Articular chondrocyte of knee joint (primary cell): ENCODE measurements around the gene ZPR1. TPM values are rescaled to one million over a fixed set of nuclear protein-coding genes. Genes with fewer than 3 reads are reported as not detected.

ENCODE experiments used
- total RNA-seq: library from RNA; depleted of rRNA; stranded (reverse); fragments of >200 nt; gene quantifications from 2 replicates; pipeline ENCODE4 v1.2.3, GENCODE V29; 2012

ZPR1 gene
- total RNA-seq: 33.1 and 34.7 TPM in 2 replicates

GRCh38 chr11:116787786-116788486 lies at the start of gene ZPR1:
Gene ZPR1 (minus strand): TSS chr11:116788023. CDS start chr11:116787990, 33 bp downstream.

GRCh38 chr11:116829525-116830183 lies 41.8 kb upstream of the ZPR1 start, which contains the start of gene APOC3:
Gene APOC3 (plus strand): TSS chr11:116829907. CDS start chr11:116830583, 676 bp downstream.

DNA sequence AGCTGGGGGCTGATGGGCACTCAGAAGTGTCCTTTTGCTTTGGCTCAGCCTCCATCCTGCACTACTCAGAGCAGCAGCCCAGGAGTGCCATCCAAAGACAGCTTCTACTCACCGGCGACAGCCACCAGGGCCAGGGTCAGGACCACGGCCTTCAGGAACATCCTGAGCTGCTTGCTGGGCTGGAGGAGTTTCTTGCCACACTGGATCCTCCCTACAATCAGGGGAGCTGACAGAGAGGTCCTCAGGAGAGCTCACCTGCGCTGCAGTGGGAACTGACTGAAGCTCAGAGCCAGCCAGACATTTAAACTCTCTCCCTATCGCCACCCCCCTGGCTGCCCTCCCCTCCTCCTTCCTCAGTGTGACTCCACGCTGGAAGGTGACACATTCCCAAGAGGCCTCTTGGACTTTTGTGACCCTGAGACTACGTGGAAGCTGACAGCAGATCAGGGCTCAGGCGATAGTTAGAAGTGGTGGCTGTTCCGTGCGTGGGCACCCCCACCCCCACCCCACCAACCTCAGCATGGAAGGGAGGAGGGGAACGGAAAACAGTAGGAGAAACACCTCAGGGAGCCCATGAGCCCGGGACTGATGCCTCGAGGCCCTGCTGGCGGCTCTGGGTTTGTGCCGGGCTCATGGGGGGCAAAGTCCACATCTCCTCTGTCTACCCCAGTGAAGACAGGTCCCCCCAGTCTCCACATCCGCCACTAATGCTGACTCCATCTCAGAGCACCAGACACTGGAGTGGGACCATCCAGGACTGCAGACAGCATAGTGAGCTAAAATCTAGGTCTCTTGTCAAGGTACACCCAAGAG lies 35.4 kb upstream of the ZPR1 start, which contains the start of gene APOA4:
APOA4 (minus strand) TSS at position 274 of the 813 bp plus-strand sequence; CDS start at position 161, 113 bp downstream.

GRCh38 chr11:116791813-116792143 lies 4.0 kb upstream of the ZPR1 start, which contains the start of gene APOA5:
Gene APOA5 (minus strand): TSS chr11:116791879. CDS start chr11:116791860, 19 bp downstream.

DNA sequence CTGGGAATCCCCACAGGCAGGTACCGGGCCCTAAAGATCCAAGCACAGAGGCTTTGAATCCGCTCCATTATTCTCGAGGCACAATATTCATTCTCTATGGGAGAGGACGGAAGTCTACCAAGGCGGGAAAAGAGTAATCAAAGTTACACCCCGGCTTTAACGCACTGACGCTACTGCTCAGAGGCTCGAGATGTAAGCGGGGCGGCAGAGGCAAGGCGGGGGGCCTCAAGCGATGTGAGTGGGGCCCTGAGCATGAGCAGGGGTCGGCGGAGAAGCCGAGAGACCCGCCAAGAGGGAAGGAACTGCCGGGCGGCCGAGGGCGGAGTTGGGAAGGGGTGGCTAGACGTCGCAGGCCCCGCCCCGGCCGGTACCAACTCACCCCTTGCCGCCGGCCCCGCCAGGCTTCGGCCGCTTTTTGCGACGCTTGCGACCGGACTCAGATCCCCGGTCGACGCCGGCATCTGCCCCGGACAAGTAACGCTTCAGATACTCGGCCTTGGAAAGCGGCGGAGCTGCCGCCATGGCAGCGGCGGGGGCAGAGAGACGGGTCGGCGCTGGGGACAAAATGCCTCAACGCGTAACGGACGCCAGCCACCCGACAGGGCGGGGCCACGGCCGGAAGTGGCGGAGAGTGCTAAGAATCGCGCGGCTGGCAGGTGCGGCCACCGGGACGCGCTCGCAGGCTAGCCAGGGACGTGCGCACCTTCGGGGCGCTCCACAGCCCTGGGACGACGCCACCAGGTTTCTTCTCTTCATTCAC lies 15.2 kb downstream of the ZPR1 start, which contains the start of gene BUD13:
BUD13 (minus strand) TSS at position 545 of the 760 bp plus-strand sequence; CDS start at position 522, 23 bp downstream.

Other genes starting within 250 kb of the ZPR1 start
- gene BUD13, start 15.0 kb downstream of the ZPR1 start, total RNA-seq: 12.3 and 17.2 TPM in 2 replicates
- not detected in 2 replicates for gene APOA5, start 3.9 kb upstream of the ZPR1 start, total RNA-seq
- not detected in 2 replicates for gene APOA4, start 35.3 kb upstream of the ZPR1 start, total RNA-seq
- not detected in 2 replicates for gene APOC3, start 41.9 kb upstream of the ZPR1 start, total RNA-seq
- gene APOA1, start 49.6 kb upstream of the ZPR1 start, total RNA-seq: not detected in 2 replicates